Measurements from ENCODE around the gene POR.

GRCh38 chr7:75961218-75961617 is 46.3 kb downstream of the POR start:
- TF ChIP-seq CTCF (conservative IDR thresholded peaks at IDR 0.05 in 1 of 2, IDR thresholded peaks at IDR 0.05 in 1 of 2; ENCODE audit: extremely low read depth in 1 of 2, insufficient read depth in 1 of 2, low read depth in 1 of 2, low read length in 2 of 2): peak in 1 of 2 donors; percentile 17
- TF ChIP-seq EZH2 (IDR thresholded peaks at IDR 0.05; ENCODE audit: borderline replicate concordance, low read length): no peak
